ENCODE measurements around the gene RUFY1.
"Not testable (repeated sequence)": the region's sequence is repeated elsewhere in the genome, so short reads cannot be mapped to it uniquely, and the experiment has no call there.

GRCh38 chr5:179658179-179658856 is 108.0 kb downstream of the RUFY1 start:
- not testable (repeated sequence) for TF ChIP-seq POLR2A, CTCF (IDR thresholded peaks at IDR 0.05)

All from ovary (tissue), 3 donors.